Measurements from ENCODE around the gene LGR4.

GRCh38 chr11:27329867-27330632 lies 142.5 kb downstream of the LGR4 start:
- TF ChIP-seq CTCF (IDR thresholded peaks at IDR 0.05; ENCODE audit: low read depth, low read length, poor library complexity, severe bottlenecking) = no peak
- no peak for TF ChIP-seq EZH2phosphoT487 (IDR thresholded peaks at IDR 0.05; ENCODE audit: borderline replicate concordance, low read length)

Measured in DOHH2 (cell line).